ENCODE results near the gene RASGRP2. TPM values are rescaled to one million over a fixed set of nuclear protein-coding genes. Genes with fewer than 3 reads are reported as not detected.

The RASGRP2 gene
- total and polyA plus RNA-seq, 2 donors (not counting 3 experiments of a cell fraction or from before 2014, with no cell fraction given), result 1.2 to 2.3 TPM

DNA sequence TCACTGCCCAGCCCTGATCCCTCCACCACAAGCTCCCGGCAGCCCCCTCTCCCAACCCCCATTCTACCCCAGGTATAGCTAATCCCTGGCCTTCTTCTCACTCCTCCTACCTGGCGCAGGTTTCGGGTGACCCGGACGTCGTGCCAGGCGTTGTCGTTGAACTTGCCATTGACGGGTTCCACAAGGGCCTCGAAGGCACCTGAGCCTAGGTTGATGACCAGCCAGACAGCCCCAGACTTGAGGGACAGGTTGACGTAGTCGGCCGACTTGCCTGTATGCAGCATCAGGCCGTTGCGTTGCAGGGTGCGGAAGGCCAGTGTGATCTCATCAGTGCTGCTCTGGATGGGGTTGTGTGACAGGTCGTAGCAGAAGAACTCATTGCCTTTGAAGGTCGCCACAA is 58.4 kb downstream of the RASGRP2 start:
- ChIA-PET CTCF (no interaction called here), POLR2A (no interaction called here)

More for the DNA sequence above, 58.4 kb downstream of the RASGRP2 start:
- no peak overlapping the region for H3K4me3 ChIP-seq (replicated peaks in 1 of 3; ENCODE audit: insufficient read depth in 1 of 3, low read depth in 1 of 3, low read length in 3 of 3)
- H3K9me1 ChIP-seq (replicated peaks; ENCODE audit: control insufficient read depth, extremely low read depth, insufficient read depth, low read length), result no peaks in the 10 kb centered on the region
- intact Hi-C loops (cut with micrococcal nuclease), result no loop called here
- H3K4me2 ChIP-seq (ENCODE audit: insufficient read depth, low read length), result no peak overlapping the region
- no TSS peak for BruUV-seq (replicated peaks)
- H4K20me1 ChIP-seq (replicated peaks; ENCODE audit: control insufficient read depth, extremely low read depth, insufficient read depth, low read length), result no peaks in the 10 kb centered on the region
- DNase-seq (ENCODE audit: low read depth, low spot score) (no peak), FAIRE-seq (no peak)
- no peaks in the 10 kb centered on the region for H3K79me2 ChIP-seq (ENCODE audit: control insufficient read depth, insufficient read depth, low read length)
- H3K4me1 ChIP-seq (ENCODE audit: control insufficient read depth, extremely low read depth, insufficient read depth, low read length), result no peaks in the 10 kb centered on the region
- dilution Hi-C loops (cut with MboI; ENCODE audit: extremely low pct_ligation_motif_present, low sequenced_read_pairs), result no loop called here
- no peak overlapping the region for H2AFZ ChIP-seq (ENCODE audit: low read depth, low read length)
- H3K9ac ChIP-seq (replicated peaks; ENCODE audit: extremely low read depth, insufficient read depth, low read length), result no peak overlapping the region
- H3K27ac ChIP-seq (ENCODE audit: insufficient read depth, low read depth, low read length), result no peak overlapping the region
- TF ChIP-seq, protein P1, sequence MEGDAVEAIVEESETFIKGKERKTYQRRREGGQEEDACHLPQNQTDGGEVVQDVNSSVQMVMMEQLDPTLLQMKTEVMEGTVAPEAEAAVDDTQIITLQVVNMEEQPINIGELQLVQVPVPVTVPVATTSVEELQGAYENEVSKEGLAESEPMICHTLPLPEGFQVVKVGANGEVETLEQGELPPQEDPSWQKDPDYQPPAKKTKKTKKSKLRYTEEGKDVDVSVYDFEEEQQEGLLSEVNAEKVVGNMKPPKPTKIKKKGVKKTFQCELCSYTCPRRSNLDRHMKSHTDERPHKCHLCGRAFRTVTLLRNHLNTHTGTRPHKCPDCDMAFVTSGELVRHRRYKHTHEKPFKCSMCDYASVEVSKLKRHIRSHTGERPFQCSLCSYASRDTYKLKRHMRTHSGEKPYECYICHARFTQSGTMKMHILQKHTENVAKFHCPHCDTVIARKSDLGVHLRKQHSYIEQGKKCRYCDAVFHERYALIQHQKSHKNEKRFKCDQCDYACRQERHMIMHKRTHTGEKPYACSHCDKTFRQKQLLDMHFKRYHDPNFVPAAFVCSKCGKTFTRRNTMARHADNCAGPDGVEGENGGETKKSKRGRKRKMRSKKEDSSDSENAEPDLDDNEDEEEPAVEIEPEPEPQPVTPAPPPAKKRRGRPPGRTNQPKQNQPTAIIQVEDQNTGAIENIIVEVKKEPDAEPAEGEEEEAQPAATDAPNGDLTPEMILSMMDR (IDR thresholded peaks at IDR 0.05; ENCODE audit: extremely low read depth in 1 of 2, insufficient read depth in 1 of 2, low read depth in 1 of 2, low read length in 2 of 2), result no peak
- TF ChIP-seq FOS (IDR thresholded peaks at IDR 0.05; ENCODE audit: borderline replicate concordance, insufficient read depth, low read length) (no peak), GATA2 (IDR thresholded peaks at IDR 0.05; ENCODE audit: insufficient read depth, insufficient read length, low read depth, low read length) (no peak), JUN (IDR thresholded peaks at IDR 0.05; ENCODE audit: borderline replicate concordance, insufficient read depth, insufficient read length, low read depth) (no peak), POLR2AphosphoS5 (IDR thresholded peaks at IDR 0.05; ENCODE audit: insufficient read depth, low read depth, low read length) (no peak), MYC (IDR thresholded peaks at IDR 0.05; ENCODE audit: low read depth, low read length) (no peak)
- TF ChIP-seq, protein P2, sequence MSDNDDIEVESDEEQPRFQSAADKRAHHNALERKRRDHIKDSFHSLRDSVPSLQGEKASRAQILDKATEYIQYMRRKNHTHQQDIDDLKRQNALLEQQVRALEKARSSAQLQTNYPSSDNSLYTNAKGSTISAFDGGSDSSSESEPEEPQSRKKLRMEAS (IDR thresholded peaks at IDR 0.05; ENCODE audit: insufficient read depth, insufficient read length), result no peak
- no peaks in the 10 kb centered on the region for H3K9me3 ChIP-seq (replicated peaks; ENCODE audit: control insufficient read depth, insufficient read depth, low read length)
- H3K27me3 ChIP-seq (ENCODE audit: control insufficient read depth in 2 of 2, insufficient read depth in 2 of 2, low read length in 2 of 2), result peaks cover 3 to 7% of the 10 kb centered on the region in 2 experiments
- H3K36me3 ChIP-seq (ENCODE audit: control insufficient read depth in 2 of 2, extremely low read depth in 1 of 2, insufficient read depth in 2 of 2, low read length in 2 of 2), result no peaks in the 10 kb centered on the region
